ENCODE results near the gene HOXC9.

HOXC9 gene

DNA sequence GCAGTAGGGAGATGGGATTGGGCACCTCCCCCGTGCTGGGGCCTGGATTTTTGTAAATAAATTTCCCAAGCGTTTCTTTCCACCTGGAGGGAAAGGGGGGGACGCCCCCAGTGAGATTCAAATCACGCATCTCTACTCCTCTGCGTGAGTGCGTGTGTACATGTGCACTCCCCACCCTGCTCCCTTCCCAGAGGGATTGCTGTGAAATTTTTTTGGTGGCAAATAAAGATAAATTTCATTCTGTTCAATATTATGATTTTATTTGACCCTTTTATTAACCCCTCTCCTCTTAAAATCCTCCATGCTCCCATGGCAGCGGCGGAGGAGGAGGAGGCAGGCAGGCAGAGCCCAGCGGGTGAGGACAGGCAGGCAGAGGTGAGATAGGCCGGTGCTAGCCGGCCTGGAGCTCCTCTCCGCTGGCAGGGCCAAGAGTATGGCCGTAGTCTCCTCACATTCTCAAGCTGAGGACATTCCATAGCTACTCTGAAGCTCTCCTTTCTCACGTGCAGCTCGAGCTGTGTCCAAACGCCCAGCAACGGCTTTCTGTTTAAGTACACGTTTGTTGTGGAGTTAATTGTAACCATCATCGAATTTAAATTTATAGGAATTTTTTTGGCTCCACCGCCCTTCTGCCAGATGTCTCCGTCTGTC, 23.7 kb upstream of the HOXC9 start:
- DNase-seq (ENCODE audit: low read depth): no peak

DNA sequence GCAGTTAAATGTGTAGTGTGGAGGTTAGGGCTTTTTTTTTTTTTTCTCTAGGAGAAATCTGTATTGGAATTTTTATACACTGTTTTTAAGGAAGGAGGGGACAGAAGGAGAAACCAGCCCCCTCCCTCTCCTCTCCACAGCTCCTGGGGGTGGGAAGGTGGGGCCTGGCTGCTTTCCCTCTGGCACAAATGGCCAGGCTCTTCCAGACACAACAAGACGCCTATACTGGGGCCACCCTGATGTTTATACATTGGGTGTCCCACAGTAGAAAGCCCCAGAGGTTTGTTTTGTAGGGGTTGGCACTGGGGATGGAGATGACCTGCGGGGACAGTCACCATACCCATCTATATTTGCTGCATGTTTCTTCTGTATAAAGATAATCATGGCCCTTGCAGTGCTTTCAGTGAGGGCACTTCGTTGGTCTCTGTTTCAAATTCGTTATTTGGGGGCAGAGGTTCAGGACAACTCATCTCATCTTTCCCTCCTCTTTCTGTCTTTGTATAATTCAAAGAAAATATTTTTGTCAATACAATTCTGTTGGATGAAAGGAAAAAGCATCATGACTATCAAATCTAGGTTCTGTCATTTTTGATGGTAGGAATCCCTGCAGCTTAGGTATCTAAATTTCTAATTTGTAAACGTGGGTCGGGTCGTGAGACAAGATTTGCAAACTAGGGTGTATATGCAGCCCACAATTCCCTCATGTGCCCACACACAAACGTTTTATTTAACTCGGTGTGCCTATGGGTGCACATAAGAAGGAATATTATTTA, 23.0 kb upstream of the HOXC9 start:
- DNase-seq (ENCODE audit: low read depth): no peak

DNA sequence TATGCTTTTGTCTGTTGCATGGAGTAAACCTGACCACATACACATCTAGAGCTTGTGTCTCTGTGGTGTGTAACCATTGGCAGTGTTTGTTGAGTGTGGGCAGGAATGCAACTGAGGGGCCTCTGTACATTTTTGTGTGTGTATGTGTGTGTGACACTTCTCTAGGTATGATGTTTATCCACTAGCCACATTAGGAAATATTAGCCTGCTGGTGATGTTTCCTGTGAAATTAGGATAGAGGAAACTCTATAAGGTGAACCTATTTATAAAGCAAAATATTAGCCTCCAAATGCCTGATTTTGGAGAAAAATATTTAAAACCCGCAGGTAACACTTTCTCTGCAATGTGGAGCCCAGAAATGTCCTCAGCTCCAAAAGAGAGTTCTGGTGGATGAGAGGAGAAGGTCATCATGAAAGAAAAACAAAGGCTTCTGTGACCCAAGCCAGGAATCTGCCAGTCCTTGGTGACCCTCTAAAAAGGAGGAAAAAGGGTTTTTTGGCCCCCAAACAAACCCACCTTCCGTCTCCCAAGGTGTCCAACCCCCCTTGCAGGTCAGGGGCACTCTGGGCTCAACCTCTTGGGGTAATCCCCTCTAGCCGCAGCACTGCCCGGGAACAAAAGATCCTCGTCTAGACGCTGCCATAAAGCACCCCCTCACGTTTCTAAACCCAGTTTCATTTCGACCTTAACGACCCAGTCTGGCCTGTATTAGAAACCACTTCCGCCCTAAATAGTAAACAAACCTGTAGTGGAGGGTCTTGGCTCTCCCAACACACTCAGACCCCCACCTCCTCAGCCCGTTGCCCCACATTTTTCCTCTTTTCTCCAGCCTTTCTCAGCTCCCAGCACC, 22.1 kb upstream of the HOXC9 start:
- no peak for DNase-seq (ENCODE audit: low read depth)

DNA sequence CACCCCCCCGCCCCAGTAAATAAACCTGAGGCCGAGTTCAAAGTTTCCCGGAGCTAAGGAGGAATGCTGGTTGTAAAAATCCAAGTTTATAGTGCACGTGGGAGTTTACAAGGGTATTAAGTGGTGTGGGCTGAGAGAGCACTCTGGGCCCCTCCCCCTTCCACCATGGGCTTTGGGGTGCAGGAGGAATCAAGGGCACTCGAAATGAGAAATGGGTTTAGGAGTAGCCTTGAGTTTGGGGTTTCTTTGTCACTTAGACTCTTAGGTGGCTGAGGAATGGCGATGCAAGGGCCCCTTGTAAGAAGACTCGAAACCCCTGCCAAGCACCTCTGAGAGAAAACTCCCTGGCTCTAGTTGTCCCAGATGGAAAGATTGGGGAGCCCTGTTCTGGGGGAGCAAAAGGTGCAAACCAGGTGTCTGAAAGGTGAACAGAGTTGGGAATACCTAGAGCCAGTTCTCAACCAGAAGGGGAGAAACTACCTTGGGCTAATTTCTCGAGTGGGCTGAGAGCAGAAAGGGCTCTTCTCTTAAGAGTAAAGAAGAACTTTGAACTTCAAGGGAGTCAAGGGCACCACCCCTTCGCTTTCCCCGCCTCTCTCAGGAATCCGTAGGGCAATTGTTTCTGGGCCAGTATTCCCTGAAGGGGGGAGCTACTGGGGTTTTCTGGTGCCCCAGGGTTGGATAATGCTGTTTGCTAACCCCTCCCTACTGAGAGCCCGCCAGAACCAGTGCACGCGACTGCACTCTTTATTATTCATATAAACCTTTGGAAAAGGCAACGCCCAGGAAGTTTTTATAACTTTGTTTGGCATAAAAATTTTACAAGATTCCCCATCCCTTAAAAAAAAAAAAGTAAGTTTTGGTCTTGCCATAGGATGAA, 21.2 kb upstream of the HOXC9 start:
- no peak for DNase-seq (ENCODE audit: low read depth)

DNA sequence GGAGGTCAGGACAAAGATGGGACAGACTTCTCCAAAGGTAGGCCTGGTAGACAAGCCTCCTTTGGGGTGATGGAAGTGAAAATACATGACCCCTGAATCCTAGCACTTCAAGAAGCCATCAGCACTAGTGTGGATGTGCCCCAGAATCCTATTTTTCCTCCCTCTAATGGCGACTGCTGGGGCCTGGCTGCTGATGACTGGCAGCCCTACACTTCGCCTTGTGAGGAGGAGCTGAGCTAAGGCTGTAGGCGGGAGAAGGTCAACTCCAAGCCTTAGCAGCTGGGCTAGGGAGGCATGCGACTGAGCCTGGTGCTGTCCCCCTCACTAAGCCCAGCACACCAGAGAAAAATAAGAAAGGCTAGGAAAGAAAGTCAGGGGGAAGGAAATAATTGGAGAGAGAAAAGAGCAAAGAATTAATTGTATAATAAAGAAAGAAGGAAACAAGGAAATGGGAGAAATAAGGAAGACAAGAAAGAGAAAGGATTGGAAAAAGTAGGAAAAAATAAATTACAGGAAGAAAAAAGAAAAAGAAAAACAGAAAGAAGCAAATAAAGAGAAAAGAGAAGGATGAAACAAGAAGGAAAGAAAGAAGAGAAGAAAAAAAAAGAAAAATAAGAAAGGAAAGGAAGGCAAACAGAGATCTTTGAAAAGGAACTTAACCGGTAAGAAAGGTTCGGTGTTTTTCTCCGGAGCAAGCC, 19.7 kb upstream of the HOXC9 start:
- DNase-seq (ENCODE audit: low read depth): no peak

DNA sequence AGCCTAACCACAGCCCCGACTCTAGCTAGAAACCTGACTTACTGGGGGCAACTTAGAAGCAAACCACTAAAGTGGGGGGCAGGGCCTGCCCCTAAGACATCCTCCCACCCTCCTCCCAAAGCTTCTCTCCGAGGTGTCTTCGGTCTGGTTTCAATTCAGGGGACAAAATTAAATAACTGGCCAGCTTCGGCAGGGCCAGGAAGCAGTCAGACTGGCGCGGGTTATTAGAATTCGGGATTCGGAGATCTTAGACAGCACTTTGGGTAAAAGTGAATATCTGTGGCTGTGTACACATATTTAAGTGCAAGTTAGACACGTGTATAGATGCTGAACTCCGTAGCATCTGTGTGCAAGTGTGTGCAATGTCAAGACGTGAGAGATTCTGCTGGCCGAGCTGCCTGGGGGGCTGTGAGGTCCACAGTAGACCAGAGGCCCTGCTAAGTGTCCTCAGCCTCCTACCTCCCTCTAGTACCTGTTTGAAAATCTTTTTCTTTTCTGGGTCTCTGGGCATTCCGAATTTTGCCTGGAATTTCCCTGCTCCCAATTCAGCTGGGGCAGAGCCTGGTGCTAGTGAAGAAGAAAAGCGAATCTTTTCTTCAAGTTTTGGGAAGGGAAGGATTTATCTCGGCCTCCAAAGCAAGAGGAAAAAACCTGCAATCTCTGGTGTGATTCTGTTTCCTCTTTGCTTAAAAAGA, 19.0 kb upstream of the HOXC9 start:
- no peak for DNase-seq (ENCODE audit: low read depth)

DNA sequence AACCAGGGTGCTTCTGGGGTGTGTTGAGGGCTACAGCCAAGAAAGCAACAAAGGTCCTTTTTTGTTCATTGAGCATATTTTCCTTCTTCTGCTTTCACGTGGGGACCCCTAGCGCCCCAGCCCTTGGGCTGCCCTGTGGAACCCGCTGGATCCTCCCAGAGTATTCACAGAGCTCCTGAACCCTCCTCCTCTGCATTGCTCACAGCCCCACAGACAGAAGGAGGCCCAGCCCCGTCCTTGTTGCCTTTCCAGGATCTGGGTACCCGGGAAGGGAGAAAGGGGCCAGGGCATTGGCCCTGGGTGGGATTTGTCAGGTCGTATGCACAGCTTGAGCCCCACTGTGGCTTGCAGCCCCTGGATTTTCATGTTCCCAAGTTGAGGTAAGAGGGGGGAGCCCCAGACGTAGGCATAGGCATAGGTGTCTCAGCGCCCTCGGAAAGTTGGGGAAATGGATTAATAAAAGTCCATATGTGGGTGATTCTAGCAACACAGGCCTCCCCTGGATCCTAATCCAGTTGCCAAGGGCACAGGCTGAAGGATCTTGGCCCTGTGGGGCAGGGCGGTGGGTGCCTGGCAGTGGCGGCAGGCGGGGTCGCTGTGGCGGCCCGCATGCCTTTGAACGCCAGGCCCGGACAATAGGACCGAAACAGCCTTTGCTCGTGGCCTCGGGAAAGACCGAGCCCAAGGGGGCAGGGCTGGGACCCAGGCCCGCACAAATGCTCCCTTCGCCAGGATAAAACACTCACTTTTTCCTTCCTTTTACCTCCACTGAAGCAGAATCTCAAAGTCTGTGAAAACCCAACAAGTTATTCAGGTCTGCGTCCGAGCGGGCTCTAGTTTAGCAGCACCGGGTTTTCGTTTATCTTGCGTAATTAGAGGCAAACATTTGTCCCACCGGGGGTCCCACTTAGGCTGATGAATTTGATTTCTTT, 18.1 kb upstream of the HOXC9 start:
- DNase-seq (ENCODE audit: low read depth): no peak

DNA sequence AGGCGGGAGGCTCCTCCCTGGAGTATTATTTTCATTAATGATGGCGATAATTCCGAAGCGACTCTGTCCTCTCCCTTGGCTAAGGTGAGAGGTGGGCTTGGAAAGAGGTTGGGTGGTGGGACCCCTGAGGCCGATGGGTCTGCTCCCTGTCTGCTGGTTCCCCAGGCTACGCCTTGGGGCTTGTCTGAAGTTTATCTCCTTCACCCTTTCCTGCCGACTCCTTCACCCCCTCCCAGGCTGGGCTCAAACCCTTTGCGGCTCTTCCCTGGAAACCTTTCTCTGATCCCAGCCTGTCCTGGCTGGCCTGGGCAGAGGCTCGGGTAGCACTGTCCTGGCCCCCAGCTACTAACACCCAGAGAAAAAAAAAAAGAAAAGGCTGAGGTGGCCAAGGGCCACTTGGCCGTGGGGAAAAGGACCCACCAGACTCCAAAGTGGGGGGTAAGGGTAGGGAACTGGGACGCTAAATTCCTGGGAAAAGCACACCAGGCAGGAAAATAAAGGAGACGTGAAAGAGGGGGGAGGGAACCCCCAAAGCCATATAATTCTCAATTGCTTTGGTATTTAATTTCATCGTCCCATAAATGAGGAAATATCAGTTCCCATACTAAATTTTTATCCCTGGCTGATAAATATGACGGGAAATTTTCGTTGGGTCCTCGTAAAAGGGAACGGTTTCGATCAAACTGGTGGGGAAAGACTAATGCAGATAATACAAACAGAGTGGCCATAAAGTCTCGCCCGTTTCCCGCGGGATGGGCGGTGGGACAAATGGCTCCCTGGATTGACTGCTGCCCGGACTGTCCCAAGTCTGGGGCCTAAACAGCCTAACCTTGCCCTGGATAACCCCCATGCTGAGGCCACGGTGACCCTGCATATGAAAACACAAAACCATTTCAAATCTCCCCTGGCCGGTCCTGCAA, 17.1 kb upstream of the HOXC9 start:
- no peak for DNase-seq (ENCODE audit: low read depth)

DNA sequence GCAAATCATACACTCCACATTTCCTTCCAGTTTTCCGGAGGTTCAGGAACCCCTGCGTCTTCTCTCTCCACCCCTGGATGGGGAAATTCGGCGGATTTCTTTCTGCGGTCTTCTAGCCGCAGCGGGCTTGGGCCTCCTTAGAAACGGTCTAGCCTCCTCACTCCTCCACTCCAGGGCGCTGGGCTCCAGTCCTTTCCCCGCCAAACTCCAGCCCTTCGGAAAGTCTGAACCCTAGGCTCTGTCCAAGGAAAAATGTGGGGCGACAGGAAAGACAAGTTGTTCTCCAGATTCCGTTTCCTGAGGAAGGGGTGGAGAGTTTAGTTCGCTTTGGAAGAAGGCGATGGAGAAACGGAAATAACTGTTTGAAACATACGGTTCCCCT, 16.4 kb upstream of the HOXC9 start:
- DNase-seq (ENCODE audit: low read depth): no peak

DNA sequence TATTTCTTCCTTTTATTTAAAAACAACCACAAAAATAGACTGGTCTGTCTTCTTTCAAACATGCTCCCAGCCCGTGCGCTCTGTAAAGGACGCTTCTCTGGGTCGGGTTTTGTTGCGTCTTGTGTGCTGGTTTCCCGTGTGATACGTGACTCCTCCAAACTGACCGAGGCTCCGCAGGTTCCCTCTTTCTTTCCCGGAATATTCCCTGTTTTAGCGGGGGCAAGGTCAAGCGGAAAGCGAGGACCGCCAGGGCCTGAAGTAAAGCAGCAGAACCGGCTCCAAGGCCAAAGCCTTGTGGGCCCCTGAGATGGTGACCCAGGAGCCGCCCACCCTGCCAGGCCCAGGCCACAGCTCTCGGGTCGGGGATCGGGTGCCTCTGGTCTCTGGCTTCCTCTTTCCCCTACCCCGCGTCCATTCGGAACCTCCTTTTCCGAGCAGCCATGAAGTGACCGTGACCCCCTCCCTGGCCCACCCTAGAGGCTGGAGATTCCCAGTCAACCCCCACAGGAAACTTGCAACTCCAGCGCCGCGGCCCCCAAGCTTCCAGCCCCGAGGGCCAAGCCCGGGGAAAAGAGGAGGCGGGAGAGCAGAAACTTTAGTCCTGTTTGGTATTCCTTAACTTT, 15.9 kb upstream of the HOXC9 start:
- no peak for DNase-seq (ENCODE audit: low read depth)

DNA sequence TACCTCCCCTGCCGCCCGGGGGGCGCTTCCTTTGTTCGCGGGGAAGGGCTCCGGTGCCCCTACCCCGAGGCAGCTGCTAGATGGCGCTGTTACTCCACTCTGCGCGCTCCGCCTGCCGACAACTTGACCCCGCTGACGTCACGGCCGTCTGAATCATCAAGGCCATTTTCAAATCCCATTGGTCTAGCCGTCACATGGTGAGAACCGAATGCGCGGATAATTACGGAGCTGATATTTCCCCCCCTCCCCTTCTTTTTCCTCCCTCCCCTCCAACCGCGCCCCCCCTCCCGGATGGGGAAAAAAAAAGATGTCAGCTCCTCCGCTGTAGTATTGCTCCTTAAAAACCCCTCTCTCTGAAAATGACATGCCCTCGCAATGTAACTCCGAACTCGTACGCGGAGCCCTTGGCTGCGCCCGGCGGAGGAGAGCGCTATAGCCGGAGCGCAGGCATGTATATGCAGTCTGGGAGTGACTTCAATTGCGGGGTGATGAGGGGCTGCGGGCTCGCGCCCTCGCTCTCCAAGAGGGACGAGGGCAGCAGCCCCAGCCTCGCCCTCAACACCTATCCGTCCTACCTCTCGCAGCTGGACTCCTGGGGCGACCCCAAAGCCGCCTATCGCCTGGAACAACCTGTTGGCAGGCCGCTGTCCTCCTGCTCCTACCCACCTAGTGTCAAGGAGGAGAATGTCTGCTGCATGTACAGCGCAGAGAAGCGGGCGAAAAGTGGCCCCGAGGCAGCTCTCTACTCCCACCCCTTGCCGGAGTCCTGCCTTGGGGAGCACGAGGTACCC, 14.9 kb upstream of the HOXC9 start, which contains the start of gene HOXC10:
Gene HOXC10, plus strand, starts transcription at position 246 of the 791 bp plus-strand sequence. Its CDS starts 114 bp downstream, at position 360.
- DNase-seq (ENCODE audit: low read depth): peak; percentile 55

DNA sequence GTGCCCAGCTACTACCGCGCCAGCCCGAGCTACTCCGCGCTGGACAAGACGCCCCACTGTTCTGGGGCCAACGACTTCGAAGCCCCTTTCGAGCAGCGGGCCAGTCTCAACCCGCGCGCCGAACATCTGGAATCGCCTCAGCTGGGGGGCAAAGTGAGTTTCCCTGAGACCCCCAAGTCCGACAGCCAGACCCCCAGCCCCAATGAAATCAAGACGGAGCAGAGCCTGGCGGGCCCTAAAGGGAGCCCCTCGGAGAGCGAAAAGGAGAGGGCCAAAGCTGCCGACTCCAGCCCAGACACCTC, 14.3 kb upstream of the HOXC9 start:
- DNase-seq (ENCODE audit: low read depth): no peak

DNA sequence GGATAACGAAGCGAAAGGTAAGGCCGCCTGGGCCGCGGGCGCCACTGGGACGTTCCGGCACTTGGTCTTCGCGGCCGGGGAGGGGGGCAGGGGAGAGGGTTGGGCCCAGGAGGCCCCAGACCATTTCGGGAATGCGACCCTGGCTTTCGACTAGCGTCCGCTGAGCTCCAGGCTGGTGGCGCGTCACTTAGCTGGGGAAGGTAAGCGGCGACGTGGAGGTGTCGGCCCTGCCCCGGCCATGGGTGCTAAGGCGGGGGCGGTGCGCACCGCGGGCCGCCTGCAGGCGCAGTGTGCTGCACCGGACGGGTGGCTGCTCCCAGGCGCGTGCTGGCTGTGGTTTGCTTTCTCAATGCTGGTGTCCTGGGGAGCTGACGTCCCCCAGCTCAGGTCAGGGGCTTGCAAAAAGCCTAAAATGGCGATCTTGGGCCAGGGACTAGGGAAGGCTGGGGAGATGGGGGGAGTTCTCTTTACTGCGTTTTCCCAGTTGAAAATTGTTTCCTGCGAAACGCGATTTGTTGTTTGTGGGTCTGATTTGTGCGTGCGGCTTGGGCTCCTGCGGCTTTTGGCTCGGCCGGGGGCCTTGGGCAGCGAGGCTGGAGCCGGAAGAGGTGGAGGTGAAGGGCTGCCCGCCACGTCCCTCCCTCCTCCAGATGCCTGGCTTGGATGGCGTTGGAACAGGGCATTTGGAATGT, 13.8 kb upstream of the HOXC9 start:
- DNase-seq (ENCODE audit: low read depth): no peak

DNA sequence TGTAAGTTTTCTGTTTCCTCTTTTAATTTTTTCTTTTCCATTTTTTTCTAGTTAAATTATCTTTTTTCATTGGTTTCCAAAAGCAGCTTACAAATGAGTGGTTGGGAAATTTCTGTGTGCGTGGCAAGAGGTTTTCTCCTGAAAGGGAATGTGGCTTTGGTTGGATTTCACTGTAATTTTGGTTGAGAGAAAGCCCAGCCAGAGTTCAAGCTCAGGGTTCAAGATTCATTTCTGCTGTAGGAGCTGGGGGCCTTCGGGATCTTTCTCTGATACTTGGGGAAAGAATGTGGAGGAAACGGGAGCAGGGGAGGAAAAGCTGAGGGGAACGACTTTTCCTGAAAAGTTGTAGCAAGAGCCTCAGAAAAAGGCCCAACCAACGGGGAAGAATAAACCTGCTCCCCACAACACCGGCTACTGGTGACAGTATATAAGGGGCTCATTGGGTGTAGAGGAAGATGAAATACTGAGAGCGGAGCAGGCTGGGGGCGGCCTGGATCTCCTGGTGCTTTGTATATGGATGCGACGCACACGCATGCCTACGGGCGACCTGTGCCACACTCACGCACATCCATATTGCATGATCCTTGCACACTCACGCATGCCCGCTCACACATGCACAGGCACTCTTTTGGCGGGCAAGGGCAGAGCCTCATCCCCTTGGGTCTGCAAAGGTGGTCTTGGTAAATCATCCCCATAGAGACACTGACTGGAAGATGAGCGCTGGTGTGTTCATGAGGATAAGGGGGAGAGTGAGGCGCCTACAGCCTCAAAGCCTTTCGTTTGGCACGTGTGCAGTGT, 13.1 kb upstream of the HOXC9 start:
- DNase-seq (ENCODE audit: low read depth): no peak

DNA sequence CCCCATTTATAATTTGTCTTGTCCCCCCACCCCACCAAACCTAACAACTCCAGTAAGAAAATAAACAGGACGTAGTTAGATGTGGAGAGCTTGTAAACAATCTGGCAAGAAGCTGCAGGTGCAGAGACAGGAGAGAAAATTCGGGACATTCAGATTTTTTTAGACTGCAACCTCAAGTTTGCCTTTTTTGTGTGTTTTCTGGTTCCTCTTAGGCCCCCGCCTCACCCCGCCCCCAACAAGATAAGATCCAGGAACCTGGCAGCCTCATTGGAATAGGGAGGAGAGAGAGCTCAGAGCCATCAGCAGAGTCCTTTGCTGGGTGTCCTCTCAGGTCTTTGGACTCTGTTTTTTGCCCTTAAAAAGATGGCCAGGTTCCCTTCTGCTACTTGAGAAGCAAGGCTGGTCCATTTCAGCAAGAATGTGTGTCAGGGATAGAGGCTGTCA, 12.2 kb upstream of the HOXC9 start:
- DNase-seq (ENCODE audit: low read depth): no peak

Data from activated gamma-delta T cell treated with anti-CD3 and anti-CD28 coated beads, Interleukin-2, amount 50 U/mL, for 16 hours (primary cell).